DND-41 (cell line): Measurements from ENCODE around the gene MSH3.
A peak's percentile ranks its signal among the peaks of the same experiment; 100 is the strongest.

Experiments
- ATAC-seq: fragments of 200-7000 bp; cut with Tn5 transposase; 3 replicates; pipeline ENCODE4 v1.9.1; 2021; ENCODE audit warnings: low read depth; ENCODE audit not compliant: insufficient read depth
- DNase-seq: peaks from one replicate; pipeline ENCODE4 v3.0.0-alpha.2; 2020
- H2AFZ ChIP-seq: 2 replicates; pipeline ENCODE4 v1.6.0; 2012; ENCODE audit warnings: low read depth, low read length
- H3K27ac ChIP-seq: 2 replicates; pipeline ENCODE4 v1.5.1; 2012; ENCODE audit warnings: low read length, inconsistent platforms
- H3K27me3 ChIP-seq: fragments of 200-600 bp; sonication (generic); 2 replicates; pipeline ENCODE4 v1.6.0; 2012; ENCODE audit warnings: low read length, mild to moderate bottlenecking, inconsistent platforms; ENCODE audit not compliant: insufficient read depth, poor library complexity
- H3K36me3 ChIP-seq: 2 replicates; pipeline ENCODE4 v1.5.1; 2012; ENCODE audit warnings: low read length, inconsistent platforms; ENCODE audit not compliant: insufficient read depth
- H3K4me1 ChIP-seq: 2 replicates; pipeline ENCODE4 v1.5.1; 2012; ENCODE audit warnings: mild to moderate bottlenecking, low read length; ENCODE audit not compliant: insufficient read depth
- H3K4me2 ChIP-seq: 2 replicates; pipeline ENCODE4 v1.6.0; 2012; ENCODE audit warnings: mild to moderate bottlenecking, moderate library complexity, low read length, inconsistent platforms; ENCODE audit not compliant: insufficient read depth
- H3K4me3 ChIP-seq, 2 experiments: fragments of 200-600 bp in 1 of 2; shearing (Covaris generic) in 1 of 2; 2 replicates each; pipeline ENCODE4 v1.5.1; 2012 to 2016; ENCODE audit warnings: inconsistent platforms in 2 of 2, low read length in 2 of 2, mild to moderate bottlenecking in 2 of 2, low read depth in 1 of 2, moderate library complexity in 1 of 2
- H3K79me2 ChIP-seq: 2 replicates; pipeline ENCODE4 v1.6.0; 2012; ENCODE audit warnings: low read length, inconsistent platforms; ENCODE audit not compliant: insufficient read depth
- H3K9ac ChIP-seq: 2 replicates; pipeline ENCODE4 v1.6.0; 2012; ENCODE audit warnings: low read depth, mild to moderate bottlenecking, inconsistent platforms, low read length, moderate library complexity
- H3K9me3 ChIP-seq: 2 replicates; pipeline ENCODE4 v1.5.1; 2012; ENCODE audit warnings: low read length, moderate library complexity, mild to moderate bottlenecking, inconsistent platforms; ENCODE audit not compliant: insufficient read depth, severe bottlenecking
- H4K20me1 ChIP-seq: 2 replicates; pipeline ENCODE4 v1.6.0; 2012; ENCODE audit warnings: low read length; ENCODE audit not compliant: insufficient read depth
- EZH2 ChIP-seq: IDR thresholded peaks from 3 replicates; pipeline ENCODE4 v1.6.1; 2012; ENCODE audit warnings: borderline replicate concordance, low read depth, mild to moderate bottlenecking, moderate library complexity, low read length, inconsistent platforms; ENCODE audit not compliant: severe bottlenecking
- TF ChIP-seq, protein P1 (sequence below): IDR thresholded peaks from 2 replicates; pipeline ENCODE4 v1.5.1; 2012; ENCODE audit warnings: borderline replicate concordance, low read length, moderate library complexity, mild to moderate bottlenecking; ENCODE audit not compliant: poor library complexity, severe bottlenecking; ENCODE audit errors: extremely low read depth

MSH3 gene

DNA sequence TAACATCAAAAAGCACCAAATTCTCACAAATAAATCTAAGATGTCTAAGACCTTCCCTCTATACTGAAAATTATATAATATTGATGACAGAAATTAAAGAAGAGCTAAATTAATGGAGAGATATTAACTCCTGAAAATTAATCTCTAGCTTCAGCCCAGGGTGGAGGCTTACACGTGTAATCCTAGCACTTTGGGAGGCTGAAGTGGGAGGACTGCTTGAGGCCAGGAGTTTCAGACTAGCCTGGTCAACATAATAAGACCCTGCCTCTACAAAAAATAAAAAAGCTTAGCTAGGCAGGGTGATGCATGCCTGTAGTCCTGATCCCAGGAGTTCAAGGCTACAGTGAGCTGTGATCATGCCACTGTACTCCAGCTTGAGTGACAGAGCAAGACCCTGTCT is 44.8 kb upstream of the MSH3 start:
- Histone ChIP-seq H3K79me2 (no peaks in the 10 kb centered on the region), H4K20me1 (no peaks in the 10 kb centered on the region), H3K9ac (no peak overlapping the region), H3K27me3 (no peaks in the 10 kb centered on the region), H3K4me1 (no peaks in the 10 kb centered on the region), H2AFZ (no peak overlapping the region), H3K27ac (no peak overlapping the region), H3K36me3 (peaks cover 4% of the 10 kb centered on the region; the same call in 1 of the 2 replicates), H3K9me3 (peaks cover 2% of the 10 kb centered on the region), H3K4me2 (no peak overlapping the region), H3K4me3 (no peak overlapping the region)
- TF ChIP-seq, protein P1, sequence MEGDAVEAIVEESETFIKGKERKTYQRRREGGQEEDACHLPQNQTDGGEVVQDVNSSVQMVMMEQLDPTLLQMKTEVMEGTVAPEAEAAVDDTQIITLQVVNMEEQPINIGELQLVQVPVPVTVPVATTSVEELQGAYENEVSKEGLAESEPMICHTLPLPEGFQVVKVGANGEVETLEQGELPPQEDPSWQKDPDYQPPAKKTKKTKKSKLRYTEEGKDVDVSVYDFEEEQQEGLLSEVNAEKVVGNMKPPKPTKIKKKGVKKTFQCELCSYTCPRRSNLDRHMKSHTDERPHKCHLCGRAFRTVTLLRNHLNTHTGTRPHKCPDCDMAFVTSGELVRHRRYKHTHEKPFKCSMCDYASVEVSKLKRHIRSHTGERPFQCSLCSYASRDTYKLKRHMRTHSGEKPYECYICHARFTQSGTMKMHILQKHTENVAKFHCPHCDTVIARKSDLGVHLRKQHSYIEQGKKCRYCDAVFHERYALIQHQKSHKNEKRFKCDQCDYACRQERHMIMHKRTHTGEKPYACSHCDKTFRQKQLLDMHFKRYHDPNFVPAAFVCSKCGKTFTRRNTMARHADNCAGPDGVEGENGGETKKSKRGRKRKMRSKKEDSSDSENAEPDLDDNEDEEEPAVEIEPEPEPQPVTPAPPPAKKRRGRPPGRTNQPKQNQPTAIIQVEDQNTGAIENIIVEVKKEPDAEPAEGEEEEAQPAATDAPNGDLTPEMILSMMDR: no peak
- no peak for TF ChIP-seq EZH2
- ATAC-seq (no peak), DNase-seq (no peak)

DNA sequence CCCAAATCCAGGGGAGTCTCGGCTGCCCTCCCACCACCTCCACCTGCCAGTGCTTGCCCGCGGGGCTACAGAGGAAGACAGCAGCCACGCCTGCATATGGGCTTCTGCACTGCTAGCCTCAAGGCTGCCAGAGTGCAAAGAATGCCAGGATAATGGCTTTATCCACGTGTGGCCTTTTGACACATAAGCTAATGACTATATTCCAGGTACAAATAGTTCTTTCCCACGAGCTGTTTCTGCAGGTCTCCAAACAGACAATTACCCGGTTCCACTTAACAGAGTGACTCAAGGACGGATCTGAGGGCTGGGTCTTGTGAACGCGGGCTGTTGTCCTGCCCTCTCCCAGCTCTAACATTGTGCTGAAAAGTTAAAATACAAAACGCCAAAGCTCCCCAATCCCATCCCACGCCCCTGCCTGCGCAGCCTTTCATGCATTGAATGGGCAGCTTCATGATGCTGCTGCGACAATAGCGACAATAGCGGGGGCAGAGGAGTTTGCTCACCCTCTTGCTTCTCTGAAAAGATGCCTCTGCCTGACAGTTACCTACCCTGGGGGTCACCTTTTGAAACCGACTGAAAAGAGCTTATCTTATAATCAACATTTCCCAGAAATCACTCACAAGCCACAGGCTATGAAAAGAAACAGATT is 39.1 kb upstream of the MSH3 start:
- Histone ChIP-seq H3K4me2 (no peak overlapping the region), H2AFZ (no peak overlapping the region), H3K4me3 (no peak overlapping the region), H3K36me3 (peaks cover 4% of the 10 kb centered on the region; the same call in 1 of the 2 replicates), H3K9ac (no peak overlapping the region), H3K9me3 (peaks cover 2% of the 10 kb centered on the region), H3K4me1 (no peaks in the 10 kb centered on the region), H4K20me1 (no peaks in the 10 kb centered on the region), H3K27ac (no peak overlapping the region), H3K27me3 (no peaks in the 10 kb centered on the region), H3K79me2 (no peaks in the 10 kb centered on the region)
- DNase-seq: no peak
- TF ChIP-seq, protein P1: no peak
- TF ChIP-seq EZH2: no peak
- 0 out of 3 replicates have a peak, but pooled peaks have one; percentile 12 for ATAC-seq

DNA sequence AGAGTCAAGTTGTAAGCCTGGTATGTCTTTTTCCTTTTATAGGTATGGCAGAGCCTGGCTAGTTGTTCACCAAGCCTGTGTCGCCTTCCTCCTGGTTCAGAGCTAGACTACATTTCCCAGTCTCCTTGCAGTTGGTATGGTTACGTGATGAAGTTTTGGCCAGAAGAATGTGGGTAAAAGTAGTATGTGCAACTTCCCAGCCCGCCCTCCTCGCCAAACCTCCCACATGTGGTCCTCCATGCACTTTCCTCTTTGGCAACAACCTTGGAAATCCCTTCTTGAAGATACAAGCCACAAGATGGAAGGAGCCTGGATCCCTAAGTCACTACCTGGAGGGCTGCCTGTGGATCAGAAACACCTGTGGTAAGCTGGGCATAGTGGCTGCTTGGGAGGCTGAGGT is 36.0 kb upstream of the MSH3 start:
- ATAC-seq: no peak
- H3K4me3 ChIP-seq: no peak overlapping the region
- H2AFZ ChIP-seq: no peak overlapping the region
- no peak overlapping the region for H3K4me2 ChIP-seq
- H4K20me1 ChIP-seq: no peaks in the 10 kb centered on the region
- no peak overlapping the region for H3K27ac ChIP-seq
- no peaks in the 10 kb centered on the region for H3K79me2 ChIP-seq
- no peaks in the 10 kb centered on the region for H3K4me1 ChIP-seq
- DNase-seq: no peak
- no peaks in the 10 kb centered on the region for H3K27me3 ChIP-seq
- H3K36me3 ChIP-seq: peaks cover 17% of the 10 kb centered on the region; the same call in 1 of the 2 replicates
- H3K9ac ChIP-seq: no peak overlapping the region
- no peaks in the 10 kb centered on the region for H3K9me3 ChIP-seq
- TF ChIP-seq, protein P1: no peak
- TF ChIP-seq EZH2: no peak
